GM21515 (cell line): ENCODE measurements around the gene TXNL4A.
"Not testable (repeated sequence)": the region's sequence is repeated elsewhere in the genome, so short reads cannot be mapped to it uniquely, and the experiment has no call there.

ENCODE experiments used
- ATAC-seq: cut with Tn5 transposase; IDR thresholded peaks from one replicate; pipeline ENCODE4 v1.9.1; 2021; ENCODE audit not compliant: unreplicated experiment

The TXNL4A gene

DNA sequence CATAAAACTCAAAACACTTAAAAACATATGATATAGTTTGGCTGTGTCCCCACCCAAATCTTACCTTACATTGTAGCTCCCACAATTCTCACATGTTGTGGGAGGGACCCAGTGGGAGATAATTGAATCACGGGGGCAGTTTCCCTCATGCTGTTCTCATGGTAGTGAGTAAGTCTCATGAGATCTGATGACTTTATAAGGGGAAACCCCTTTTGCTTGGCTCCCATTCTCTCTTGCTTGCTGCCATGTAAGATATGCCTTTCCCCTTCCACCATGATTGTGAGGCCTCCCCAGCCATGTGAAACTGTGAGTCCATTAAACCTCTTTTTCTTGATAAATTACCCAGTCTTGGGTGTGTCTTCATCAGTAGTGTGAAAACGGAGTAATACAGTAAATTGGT is 11.3 kb upstream of the TXNL4A start:
- ATAC-seq: not testable (repeated sequence)

DNA sequence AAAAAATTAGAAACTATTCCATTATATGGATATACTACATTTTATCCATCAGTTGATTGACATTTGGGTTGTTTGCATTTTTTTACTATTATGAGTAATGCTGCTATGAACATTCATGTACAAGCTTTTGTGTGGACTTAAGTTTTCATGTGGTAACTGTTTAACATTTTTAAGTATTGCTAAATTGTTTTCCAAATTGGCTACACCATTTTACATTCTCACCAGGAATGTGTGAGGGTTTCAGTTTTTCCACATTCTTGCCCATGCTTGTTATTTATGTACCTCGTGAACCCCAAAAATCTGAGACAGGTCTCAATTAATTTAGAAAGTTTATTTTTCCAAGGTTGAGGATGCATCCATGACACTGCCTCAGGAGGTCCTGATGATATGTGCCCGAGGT is 3.1 kb upstream of the TXNL4A start:
- ATAC-seq: no peak

DNA sequence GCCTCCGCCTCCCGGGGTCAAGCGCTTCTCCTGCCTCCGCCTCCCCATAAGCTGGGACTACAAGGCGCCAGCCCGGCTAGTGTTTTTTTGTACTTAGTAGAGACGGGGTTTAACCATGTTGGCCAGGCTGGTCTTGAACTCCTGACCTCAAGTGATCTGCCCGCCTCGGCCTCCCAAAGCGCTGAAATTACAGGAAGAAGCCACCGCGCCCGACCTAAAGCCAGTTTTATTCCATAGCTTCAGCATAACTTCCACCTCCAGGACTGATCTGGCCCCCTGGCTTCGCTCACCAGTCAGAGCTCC is 783 bp upstream of the TXNL4A start:
- no peak for ATAC-seq

DNA sequence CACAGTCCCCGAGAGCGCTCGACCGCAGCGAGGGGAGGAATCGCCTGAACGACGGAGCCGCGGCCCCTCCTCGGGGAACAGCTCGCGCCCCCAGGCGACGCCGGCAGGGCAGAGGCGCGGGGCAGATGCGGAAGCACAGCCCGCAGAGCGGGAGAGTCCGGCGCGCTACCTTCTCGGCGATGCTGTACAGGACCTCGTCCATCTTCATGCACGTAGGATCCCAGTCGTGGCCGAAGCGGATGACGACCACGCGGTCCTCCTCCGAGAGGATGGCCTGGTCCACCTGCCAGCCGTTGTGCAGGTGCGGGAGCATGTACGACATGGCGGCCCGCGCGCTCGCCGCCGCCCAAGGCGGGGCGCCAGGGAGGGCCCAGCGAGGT is 302 bp downstream of the TXNL4A start:
- peak; percentile 58 for ATAC-seq

- no peak for ATAC-seq
Observed at GRCh38 chr18:79987566-79987965, 797 bp downstream of the TXNL4A start.

DNA sequence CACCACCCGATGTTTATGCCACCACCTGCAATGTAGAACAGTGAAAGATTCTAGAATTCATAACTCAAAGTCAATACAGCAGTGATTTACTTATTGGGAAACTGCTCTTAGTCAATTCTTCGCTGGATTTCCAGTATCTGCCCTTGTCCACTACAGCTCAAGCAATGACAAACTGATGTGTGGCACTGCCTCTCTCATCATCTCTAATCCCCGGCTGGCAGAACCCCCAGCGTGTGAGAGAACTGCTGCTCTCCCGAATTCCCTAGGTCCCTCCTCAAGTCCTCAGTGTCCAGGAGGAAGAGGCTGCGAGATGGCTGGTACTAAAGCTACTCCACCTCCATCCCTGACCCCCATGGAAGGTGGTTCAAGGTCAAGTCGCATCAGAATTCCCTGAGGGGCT is 1.6 kb downstream of the TXNL4A start:
- no peak for ATAC-seq

GRCh38 chr18:79985172-79985571 is 3.2 kb downstream of the TXNL4A start:
- ATAC-seq: no peak

GRCh38 chr18:79983793-79984192 is 4.6 kb downstream of the TXNL4A start:
- no peak for ATAC-seq

DNA sequence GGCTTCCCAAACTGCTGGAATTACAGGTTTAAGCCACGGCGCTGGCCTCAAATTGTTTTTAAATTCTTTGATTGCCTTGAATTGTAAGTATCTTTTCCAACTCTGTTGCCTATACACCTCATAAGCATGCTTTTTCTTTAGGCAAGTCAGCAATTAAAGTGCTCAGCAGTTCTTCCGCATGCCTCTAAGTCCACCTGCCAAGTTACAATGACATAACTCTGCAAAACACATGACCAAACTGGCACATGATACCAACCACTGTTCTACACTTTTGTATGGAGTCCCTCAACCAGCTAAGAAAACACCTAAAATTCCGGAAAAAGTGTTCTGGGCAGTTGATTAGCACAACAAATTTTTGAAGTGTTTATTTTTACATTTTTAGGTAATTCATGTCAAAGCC is 5.1 kb downstream of the TXNL4A start:
- no peak for ATAC-seq

GRCh38 chr18:79982736-79983135 is 5.6 kb downstream of the TXNL4A start:
- no peak for ATAC-seq

DNA sequence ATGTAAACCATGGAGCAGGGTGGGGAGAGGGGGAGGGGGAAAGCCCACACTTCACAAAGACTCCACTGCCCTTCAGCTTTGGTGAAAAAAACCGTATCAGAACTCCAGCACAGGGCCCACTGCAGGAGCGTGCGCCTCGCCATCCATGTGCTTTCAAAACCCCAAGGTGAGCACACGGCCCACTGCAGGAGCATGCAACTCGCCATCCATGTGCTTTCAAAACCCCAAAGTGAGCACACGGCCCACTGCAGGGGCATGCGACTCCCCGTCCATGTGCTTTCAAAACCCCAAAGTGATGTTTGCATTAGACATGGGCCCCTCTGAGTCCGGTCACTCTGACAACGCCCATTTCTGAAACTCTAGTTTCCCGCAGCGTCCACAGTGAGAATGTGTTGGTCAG is 7.8 kb downstream of the TXNL4A start:
- no peak for ATAC-seq

DNA sequence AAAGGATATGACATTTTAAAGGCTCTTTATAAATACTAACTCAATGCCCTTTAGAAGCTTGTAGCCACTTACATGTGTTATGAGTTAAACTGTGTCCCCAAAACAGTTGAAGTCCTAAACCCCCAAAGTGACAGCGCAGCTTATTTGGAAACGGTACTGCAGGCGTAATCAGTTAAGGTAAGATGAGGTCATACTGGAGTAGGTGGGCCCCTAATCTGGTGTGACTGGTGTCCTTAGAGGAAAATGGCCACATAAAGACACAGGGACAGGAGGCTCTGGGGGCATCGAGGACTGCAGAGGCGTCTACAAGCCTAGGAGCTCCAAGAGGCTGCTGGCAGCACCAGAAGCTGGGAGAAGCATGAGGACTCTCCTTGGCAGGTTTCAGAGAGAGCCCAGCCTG is 8.5 kb downstream of the TXNL4A start:
- ATAC-seq: no peak

- ATAC-seq: no peak
Observed at GRCh38 chr18:79975985-79976680, 12.2 kb downstream of the TXNL4A start.

- no peak for ATAC-seq
Observed at GRCh38 chr18:79975043-79975442, 13.3 kb downstream of the TXNL4A start.

- ATAC-seq: no peak
Observed at GRCh38 chr18:79974025-79974654, 14.2 kb downstream of the TXNL4A start.

DNA sequence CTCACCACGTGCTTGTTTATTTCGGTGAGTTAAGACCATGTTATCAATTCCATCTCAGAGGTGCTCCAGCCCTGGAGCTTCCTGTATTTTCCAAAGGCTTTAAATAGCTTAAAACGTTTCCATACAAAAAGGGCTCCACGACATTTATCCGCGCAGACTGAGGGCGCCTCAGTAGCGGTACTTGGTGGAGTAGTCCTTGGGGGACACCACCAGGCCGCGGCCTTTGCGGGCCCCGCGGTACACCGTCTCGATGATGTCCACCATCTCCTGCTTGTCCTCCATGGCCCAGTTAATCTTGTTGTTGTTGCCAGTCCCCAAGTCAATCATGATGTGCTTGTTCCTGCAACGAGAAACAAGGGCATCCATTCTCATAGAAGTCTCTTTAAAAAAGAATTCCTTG is 14.8 kb downstream of the TXNL4A start:
- ATAC-seq: no peak

- no peak for ATAC-seq
Observed at GRCh38 chr18:79972720-79973119, 15.6 kb downstream of the TXNL4A start.

DNA sequence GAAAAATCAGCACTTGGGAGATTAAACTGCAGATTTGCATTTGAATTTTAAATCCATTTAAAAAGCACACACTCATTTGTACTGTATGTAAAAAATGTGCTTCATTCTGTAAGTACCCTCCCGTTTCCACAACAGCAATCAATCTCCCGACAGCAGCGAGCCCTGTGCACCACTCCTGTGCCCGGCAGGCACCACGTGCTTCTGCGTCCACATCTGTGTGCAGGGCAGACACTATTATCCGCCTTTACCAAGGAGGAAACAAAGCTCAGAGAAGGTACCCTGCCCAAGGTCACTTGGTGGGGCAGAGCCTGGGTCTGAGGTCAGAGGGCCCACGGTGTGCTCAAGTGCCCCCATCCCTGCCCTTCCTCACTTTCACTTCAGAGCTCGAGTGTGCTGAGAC is 16.4 kb downstream of the TXNL4A start:
- no peak for ATAC-seq

GRCh38 chr18:79971211-79971952 is 17.0 kb downstream of the TXNL4A start:
- ATAC-seq: no peak

- no peak for ATAC-seq
Observed at GRCh38 chr18:79970419-79971133, 17.8 kb downstream of the TXNL4A start.

DNA sequence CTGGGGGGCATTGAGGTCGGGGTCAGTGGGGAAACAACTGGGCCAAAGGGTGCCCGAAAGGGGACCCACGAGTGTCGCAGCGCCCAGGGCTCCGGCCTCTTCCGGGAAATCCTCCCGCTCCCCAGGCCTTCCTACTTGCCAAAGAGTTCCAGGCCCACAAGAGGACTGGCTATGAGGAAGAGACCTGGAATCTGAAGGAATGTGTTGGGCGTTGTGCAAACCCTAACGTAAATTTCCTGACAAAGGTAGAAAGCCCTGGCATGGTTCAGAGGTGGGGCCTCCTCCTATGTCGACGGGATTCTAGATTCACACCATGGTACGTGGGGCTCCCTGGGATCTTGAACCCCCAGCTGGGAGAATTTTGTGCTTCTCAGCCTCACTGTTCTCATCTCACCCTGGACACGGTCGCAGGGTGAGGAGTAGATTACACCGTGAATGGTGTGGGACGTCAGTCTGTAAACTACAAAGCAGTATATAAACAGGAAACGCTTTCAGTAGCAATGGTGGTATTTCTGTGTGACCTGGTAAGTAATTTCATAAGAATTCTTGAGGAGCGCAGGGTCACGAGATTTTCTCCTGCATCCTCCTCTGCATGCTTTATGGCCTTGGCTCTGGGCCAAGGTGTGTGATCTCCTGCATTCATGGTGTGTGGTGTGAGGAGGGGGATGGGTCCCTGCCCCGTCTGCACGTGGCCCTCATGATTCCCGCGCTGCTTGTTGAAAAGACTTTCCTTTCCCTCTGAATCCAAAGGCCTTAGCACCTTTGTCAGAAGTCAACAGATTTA is 23.1 kb downstream of the TXNL4A start:
- ATAC-seq: no peak
